ENCODE results near the gene TLCD2. TPM values are rescaled to one million over a fixed set of nuclear protein-coding genes. Genes with fewer than 3 reads are reported as not detected.

Gene TLCD2
- total RNA-seq, 1 donor from 2014 or later = 8.6 TPM

DNA sequence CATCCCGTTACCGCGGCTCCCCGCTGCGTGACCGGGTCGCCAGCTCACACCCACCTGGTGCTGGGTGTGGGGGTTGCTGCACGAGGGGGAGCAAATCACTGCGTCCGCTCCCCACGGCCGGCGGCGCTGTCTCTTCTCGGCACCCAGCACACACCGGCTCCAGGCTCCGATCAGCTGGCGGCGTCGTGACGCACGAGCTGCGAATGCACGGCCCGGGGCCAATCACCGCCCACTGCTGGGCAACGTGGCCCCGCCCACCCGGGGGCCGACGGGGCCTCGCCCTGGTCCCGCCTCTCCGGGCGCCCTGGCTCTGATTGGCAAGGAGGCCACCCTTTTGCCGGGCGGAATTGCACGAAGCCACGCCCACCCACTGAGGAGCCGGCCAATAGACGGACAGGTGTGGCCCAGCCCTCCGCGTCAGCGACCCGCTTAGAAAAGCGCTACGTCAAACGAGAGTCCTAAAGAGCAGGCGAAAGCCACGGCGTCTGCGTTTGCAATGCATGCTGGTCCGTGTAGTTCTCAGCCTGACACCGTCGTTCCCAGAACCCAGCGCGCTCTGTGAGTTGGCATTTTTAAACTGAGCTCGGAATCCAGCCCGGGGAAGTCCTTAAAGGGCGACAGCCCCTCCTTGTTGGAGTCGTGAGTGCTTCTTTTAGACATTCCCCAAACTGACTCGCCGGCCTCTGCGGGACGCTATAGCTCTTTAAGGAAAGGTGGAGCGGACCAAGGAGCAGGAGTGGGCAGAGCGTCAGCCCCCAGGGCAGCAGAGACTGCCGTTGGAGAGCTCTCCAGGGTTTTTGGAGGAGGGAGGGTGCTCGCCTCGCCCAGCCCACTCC is 6.1 kb upstream of the TLCD2 start:
- H3K36me3 Mint-ChIP-seq = peaks cover 3% of the 10 kb centered on the region

DNA sequence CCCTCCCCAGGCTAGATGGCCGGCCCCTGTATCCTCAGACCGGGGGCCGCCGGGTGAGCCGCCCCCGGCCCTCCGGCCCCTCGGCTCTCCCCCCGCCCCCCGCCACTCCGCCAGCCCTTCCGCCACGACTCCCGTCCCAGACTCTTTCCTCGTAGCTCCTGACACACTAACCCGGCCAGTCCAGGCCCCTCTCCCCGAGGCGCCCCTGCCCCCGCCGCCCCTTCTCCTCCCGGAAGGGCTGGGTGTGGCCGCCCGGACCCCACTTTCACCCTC is 5.6 kb upstream of the TLCD2 start:
- DNase-seq (ENCODE audit: low spot score in 2 of 2, unreplicated experiment in 2 of 2) = no peak
- TF ChIP-seq, protein P1, sequence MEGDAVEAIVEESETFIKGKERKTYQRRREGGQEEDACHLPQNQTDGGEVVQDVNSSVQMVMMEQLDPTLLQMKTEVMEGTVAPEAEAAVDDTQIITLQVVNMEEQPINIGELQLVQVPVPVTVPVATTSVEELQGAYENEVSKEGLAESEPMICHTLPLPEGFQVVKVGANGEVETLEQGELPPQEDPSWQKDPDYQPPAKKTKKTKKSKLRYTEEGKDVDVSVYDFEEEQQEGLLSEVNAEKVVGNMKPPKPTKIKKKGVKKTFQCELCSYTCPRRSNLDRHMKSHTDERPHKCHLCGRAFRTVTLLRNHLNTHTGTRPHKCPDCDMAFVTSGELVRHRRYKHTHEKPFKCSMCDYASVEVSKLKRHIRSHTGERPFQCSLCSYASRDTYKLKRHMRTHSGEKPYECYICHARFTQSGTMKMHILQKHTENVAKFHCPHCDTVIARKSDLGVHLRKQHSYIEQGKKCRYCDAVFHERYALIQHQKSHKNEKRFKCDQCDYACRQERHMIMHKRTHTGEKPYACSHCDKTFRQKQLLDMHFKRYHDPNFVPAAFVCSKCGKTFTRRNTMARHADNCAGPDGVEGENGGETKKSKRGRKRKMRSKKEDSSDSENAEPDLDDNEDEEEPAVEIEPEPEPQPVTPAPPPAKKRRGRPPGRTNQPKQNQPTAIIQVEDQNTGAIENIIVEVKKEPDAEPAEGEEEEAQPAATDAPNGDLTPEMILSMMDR (IDR thresholded peaks at IDR 0.05; ENCODE audit: unreplicated experiment) = no peak
- Mint-ChIP-seq H3K27ac (peak overlapping the region; percentile 99), H3K4me1 (peaks cover 57% of the 10 kb centered on the region), H3K36me3 (peaks cover 3% of the 10 kb centered on the region), H3K4me3 (peak overlapping the region; percentile 91), H3K27me3 (ENCODE audit: low read depth) (no peaks in the 10 kb centered on the region), H3K9me3 (no peaks in the 10 kb centered on the region)

More for the DNA sequence above, 6.1 kb upstream of the TLCD2 start:
- peak; percentile 100 for DNase-seq (ENCODE audit: low spot score in 2 of 2, unreplicated experiment in 2 of 2)
- TF ChIP-seq, protein P1 (IDR thresholded peaks at IDR 0.05; ENCODE audit: unreplicated experiment) = no peak
- peak overlapping the region; percentile 91 for H3K4me3 Mint-ChIP-seq
- peaks cover 53% of the 10 kb centered on the region for H3K4me1 Mint-ChIP-seq
- H3K27me3 Mint-ChIP-seq (ENCODE audit: low read depth) = no peaks in the 10 kb centered on the region
- H3K27ac Mint-ChIP-seq = peak overlapping the region; percentile 100
- no peaks in the 10 kb centered on the region for H3K9me3 Mint-ChIP-seq

DNA sequence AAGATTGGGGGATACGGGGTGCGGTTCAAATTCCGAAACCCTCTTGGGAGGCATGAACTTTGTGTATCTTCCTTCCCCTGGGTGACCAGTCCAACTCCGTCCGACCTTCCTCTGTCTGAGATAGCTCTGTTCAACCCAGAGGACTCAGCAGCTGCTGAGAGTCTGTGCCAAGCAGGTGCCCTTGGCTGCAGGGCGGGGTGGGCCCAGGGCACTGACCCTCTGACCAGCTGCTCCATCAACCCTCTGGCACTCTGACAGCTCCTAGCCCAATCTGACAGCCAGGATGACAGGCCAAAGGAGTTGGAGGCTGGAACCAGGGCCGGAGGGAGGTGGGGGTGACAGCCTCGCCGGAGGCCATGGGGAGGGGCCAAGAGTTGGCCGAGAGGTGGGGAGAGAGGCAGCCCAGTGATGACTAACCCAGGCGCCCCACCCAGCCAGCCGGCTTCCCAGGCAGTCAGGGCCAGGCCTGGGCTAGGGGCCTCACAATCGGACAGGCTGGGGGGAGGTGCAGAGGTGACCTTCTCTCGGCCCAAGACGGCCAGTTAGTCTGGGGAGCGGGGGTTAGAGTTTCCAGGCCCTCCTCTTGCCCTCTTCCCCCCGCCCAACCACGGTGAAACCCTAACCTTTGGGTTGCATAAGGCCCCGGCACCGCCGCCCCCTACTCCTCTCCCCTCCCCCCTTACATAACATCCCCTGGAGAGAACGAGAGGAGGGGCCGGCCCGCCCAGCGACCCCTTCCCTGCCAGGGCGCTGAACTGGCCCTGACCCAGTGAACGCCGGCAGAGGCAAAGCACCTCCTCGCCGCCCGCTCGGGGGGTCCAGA is 5.0 kb upstream of the TLCD2 start:
- Mint-ChIP-seq H3K4me3 (peak overlapping the region; percentile 91), H3K4me1 (peaks cover 59% of the 10 kb centered on the region), H3K27me3 (ENCODE audit: low read depth) (no peaks in the 10 kb centered on the region), H3K36me3 (peaks cover 3% of the 10 kb centered on the region), H3K27ac (peak overlapping the region; percentile 99), H3K9me3 (no peaks in the 10 kb centered on the region)
- TF ChIP-seq, protein P1 (IDR thresholded peaks at IDR 0.05; ENCODE audit: unreplicated experiment) = no peak
- peak in 1 of 2 experiments; percentile 68 for DNase-seq (ENCODE audit: low spot score in 2 of 2, unreplicated experiment in 2 of 2)

DNA sequence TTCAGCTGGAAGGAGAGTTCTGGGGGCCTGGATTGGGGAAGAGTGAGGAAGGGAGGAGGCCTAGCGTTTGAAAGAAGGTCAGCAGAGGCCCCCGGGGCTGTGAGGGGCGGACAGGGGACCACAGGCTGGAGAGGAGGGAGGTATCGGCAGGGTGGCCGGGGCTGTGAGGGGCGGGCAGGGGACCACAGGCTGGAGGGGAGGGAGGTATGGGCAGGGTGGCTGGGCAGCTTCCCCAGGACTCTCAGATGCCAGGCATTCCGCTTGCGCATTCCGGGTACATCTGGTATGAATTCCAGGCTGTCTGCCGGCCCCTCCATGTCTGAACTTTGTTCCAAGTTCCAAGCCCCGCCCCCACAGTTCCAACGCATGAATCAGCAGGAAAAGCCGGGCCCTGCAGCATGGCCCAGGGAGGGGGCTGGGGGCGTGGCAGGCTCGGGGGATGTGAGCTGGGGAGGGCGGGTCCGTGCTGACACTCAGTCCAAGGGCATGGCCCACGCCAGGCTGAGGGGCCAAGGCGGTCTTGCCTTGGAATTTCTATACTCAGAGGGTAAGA is 4.3 kb upstream of the TLCD2 start:
- Mint-ChIP-seq H3K4me1 (peaks cover 59% of the 10 kb centered on the region), H3K4me3 (peak overlapping the region; percentile 91), H3K36me3 (peaks cover 3% of the 10 kb centered on the region), H3K27ac (peak overlapping the region; percentile 99), H3K27me3 (ENCODE audit: low read depth) (no peaks in the 10 kb centered on the region), H3K9me3 (no peaks in the 10 kb centered on the region)
- peak; percentile 95 to 96 for DNase-seq (ENCODE audit: low spot score in 2 of 2, unreplicated experiment in 2 of 2)
- TF ChIP-seq, protein P1 (IDR thresholded peaks at IDR 0.05; ENCODE audit: unreplicated experiment) = no peak

DNA sequence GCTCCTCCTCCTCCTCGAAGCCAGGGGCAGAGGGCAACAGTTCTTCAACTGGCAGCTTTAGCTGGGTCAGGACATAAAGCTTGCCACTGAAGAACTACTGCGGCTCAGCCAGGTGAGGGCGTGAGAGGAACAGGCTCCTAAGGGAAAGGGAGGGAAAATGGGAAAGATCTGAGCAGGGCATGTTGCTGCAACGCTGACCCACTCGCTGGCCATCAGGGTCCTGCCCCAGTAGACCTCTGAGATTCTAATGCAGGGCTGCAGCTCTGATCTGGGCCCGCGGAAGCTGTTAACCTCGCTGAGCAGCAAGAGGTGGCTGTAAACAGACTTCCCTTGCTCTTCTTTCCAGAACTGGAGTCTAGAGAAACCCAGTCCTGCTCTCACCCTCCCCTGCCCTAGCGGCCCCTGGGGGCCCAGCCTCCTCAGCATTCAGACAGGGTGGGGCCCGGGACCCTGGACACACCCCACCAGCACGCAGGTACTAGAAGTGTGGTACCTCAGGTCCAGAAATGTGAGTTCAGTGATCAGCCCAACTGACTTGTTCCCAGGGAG is 3.8 kb upstream of the TLCD2 start:
- no peaks in the 10 kb centered on the region for H3K9me3 Mint-ChIP-seq
- no peak for DNase-seq (ENCODE audit: low spot score in 2 of 2, unreplicated experiment in 2 of 2)
- H3K36me3 Mint-ChIP-seq = peaks cover 3% of the 10 kb centered on the region

More for the DNA sequence above, 3.8 kb upstream of the TLCD2 start:
- Mint-ChIP-seq H3K4me1 (peaks cover 60% of the 10 kb centered on the region), H3K27ac (peak overlapping the region; percentile 99), H3K27me3 (ENCODE audit: low read depth) (no peaks in the 10 kb centered on the region), H3K4me3 (peak overlapping the region; percentile 91)
- TF ChIP-seq, protein P1 (IDR thresholded peaks at IDR 0.05; ENCODE audit: unreplicated experiment) = no peak
